ENCODE measurements around the gene HAPLN2. TPM values are rescaled to one million over a fixed set of nuclear protein-coding genes. Genes with fewer than 3 reads are reported as not detected.

The HAPLN2 gene
- total RNA-seq, 1 experiment from 2014 or later = 1.2 TPM

DNA sequence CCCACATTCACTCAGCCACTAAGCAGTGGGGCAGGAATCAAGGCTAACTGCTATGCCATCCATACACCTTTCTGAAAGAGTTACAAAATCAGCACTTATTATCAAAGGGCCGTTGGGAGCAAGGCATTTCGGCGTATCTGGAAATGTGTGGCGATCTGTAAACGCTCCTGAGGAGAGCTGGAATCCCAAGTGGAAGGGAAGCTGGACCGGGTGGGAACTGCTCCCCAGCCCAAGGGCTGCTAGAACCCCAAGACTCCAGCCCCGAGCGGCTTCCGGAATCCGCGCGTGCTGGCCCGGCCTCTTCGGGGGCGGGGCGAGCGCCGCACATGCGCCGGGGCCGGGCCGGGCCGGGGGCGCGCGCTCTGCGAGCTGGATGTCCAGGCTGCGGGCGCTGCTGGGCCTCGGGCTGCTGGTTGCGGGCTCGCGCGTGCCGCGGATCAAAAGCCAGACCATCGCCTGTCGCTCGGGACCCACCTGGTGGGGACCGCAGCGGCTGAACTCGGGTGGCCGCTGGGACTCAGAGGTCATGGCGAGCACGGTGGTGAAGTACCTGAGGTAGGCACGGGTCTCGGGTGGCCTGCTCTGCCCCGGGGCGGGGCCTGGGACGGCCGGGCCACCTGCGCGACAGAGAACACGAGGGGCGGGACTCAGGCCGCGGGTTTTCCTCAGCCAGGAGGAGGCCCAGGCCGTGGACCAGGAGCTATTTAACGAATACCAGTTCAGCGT lies 27.6 kb upstream of the HAPLN2 start, which contains the start of gene NAXE (continued):
- TF ChIP-seq MYBL2 (CRISPR knock-in tag; IDR thresholded peaks at IDR 0.05) = 0 out of 2 replicates have a peak, but pooled peaks have one; percentile 70
- TF ChIP-seq FOXP1 (CRISPR knock-in tag; IDR thresholded peaks at IDR 0.05; ENCODE audit: borderline replicate concordance) = 0 out of 2 replicates have a peak, but pooled peaks have one; percentile 27
- TF ChIP-seq, protein P1, sequence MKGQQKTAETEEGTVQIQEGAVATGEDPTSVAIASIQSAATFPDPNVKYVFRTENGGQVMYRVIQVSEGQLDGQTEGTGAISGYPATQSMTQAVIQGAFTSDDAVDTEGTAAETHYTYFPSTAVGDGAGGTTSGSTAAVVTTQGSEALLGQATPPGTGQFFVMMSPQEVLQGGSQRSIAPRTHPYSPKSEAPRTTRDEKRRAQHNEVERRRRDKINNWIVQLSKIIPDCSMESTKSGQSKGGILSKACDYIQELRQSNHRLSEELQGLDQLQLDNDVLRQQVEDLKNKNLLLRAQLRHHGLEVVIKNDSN (CRISPR knock-in tag; IDR thresholded peaks at IDR 0.05) = peak; percentile 59; the same call in 1 of the 2 replicates
- no peak for TF ChIP-seq HMGA2 (CRISPR knock-in tag; IDR thresholded peaks at IDR 0.05)
- no peak for TF ChIP-seq GRHL2 (CRISPR knock-in tag; IDR thresholded peaks at IDR 0.05; ENCODE audit: insufficient replicate concordance, severe bottlenecking)
- no peak for TF ChIP-seq EMX1 (CRISPR knock-in tag; IDR thresholded peaks at IDR 0.05)
- 0 out of 2 replicates have a peak, but pooled peaks have one; percentile 52 for TF ChIP-seq TEAD4 (CRISPR knock-in tag; IDR thresholded peaks at IDR 0.05)
- no peak for TF ChIP-seq NR3C1 (CRISPR knock-in tag; conservative IDR thresholded peaks at IDR 0.05; ENCODE audit: low read depth)
- TF ChIP-seq OVOL2 (CRISPR knock-in tag; IDR thresholded peaks at IDR 0.05; ENCODE audit: borderline replicate concordance) = no peak
- no peak for TF ChIP-seq NR1H2 (CRISPR knock-in tag; IDR thresholded peaks at IDR 0.05)
- TF ChIP-seq, protein P2, sequence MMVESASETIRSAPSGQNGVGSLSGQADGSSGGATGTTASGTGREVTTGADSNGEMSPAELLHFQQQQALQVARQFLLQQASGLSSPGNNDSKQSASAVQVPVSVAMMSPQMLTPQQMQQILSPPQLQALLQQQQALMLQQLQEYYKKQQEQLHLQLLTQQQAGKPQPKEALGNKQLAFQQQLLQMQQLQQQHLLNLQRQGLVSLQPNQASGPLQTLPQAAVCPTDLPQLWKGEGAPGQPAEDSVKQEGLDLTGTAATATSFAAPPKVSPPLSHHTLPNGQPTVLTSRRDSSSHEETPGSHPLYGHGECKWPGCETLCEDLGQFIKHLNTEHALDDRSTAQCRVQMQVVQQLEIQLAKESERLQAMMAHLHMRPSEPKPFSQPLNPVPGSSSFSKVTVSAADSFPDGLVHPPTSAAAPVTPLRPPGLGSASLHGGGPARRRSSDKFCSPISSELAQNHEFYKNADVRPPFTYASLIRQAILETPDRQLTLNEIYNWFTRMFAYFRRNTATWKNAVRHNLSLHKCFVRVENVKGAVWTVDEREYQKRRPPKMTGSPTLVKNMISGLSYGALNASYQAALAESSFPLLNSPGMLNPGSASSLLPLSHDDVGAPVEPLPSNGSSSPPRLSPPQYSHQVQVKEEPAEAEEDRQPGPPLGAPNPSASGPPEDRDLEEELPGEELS (CRISPR knock-in tag; IDR thresholded peaks at IDR 0.05) = no peak
- TF ChIP-seq, protein P3, sequence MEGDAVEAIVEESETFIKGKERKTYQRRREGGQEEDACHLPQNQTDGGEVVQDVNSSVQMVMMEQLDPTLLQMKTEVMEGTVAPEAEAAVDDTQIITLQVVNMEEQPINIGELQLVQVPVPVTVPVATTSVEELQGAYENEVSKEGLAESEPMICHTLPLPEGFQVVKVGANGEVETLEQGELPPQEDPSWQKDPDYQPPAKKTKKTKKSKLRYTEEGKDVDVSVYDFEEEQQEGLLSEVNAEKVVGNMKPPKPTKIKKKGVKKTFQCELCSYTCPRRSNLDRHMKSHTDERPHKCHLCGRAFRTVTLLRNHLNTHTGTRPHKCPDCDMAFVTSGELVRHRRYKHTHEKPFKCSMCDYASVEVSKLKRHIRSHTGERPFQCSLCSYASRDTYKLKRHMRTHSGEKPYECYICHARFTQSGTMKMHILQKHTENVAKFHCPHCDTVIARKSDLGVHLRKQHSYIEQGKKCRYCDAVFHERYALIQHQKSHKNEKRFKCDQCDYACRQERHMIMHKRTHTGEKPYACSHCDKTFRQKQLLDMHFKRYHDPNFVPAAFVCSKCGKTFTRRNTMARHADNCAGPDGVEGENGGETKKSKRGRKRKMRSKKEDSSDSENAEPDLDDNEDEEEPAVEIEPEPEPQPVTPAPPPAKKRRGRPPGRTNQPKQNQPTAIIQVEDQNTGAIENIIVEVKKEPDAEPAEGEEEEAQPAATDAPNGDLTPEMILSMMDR (IDR thresholded peaks at IDR 0.05) = no peak
- TF ChIP-seq CREB1 (CRISPR knock-in tag; IDR thresholded peaks at IDR 0.05) = no peak
- TF ChIP-seq IRF2 (CRISPR knock-in tag; IDR thresholded peaks at IDR 0.05; ENCODE audit: borderline replicate concordance, low read depth) = no peak
- TF ChIP-seq ZNF263 (CRISPR knock-in tag; IDR thresholded peaks at IDR 0.05; ENCODE audit: low read depth) = no peak
- no peak for TF ChIP-seq ETV6 (CRISPR knock-in tag; IDR thresholded peaks at IDR 0.05)
- no peak for TF ChIP-seq JAZF1 (CRISPR knock-in tag; IDR thresholded peaks at IDR 0.05)
- TF ChIP-seq, protein P4, sequence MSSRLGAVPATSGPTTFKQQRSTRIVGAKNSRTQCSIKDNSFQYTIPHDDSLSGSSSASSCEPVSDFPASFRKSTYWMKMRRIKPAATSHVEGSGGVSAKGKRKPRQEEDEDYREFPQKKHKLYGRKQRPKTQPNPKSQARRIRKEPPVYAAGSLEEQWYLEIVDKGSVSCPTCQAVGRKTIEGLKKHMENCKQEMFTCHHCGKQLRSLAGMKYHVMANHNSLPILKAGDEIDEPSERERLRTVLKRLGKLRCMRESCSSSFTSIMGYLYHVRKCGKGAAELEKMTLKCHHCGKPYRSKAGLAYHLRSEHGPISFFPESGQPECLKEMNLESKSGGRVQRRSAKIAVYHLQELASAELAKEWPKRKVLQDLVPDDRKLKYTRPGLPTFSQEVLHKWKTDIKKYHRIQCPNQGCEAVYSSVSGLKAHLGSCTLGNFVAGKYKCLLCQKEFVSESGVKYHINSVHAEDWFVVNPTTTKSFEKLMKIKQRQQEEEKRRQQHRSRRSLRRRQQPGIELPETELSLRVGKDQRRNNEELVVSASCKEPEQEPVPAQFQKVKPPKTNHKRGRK (CRISPR knock-in tag; IDR thresholded peaks at IDR 0.05; ENCODE audit: borderline replicate concordance) = no peak
- TF ChIP-seq ZNF219 (CRISPR knock-in tag; IDR thresholded peaks at IDR 0.05; ENCODE audit: borderline replicate concordance) = no peak
- no peak for TF ChIP-seq GTF2I (CRISPR knock-in tag; conservative IDR thresholded peaks at IDR 0.05)
- peak; percentile 72; the same call in 1 of the 2 replicates for TF ChIP-seq NFATC4 (CRISPR knock-in tag; IDR thresholded peaks at IDR 0.05)
- peak; percentile 58; the same call in 1 of the 2 replicates for TF ChIP-seq CREM (CRISPR knock-in tag; IDR thresholded peaks at IDR 0.05)
- TF ChIP-seq ZNF396 (CRISPR knock-in tag; IDR thresholded peaks at IDR 0.05; ENCODE audit: borderline replicate concordance) = no peak
- TF ChIP-seq, protein P5, sequence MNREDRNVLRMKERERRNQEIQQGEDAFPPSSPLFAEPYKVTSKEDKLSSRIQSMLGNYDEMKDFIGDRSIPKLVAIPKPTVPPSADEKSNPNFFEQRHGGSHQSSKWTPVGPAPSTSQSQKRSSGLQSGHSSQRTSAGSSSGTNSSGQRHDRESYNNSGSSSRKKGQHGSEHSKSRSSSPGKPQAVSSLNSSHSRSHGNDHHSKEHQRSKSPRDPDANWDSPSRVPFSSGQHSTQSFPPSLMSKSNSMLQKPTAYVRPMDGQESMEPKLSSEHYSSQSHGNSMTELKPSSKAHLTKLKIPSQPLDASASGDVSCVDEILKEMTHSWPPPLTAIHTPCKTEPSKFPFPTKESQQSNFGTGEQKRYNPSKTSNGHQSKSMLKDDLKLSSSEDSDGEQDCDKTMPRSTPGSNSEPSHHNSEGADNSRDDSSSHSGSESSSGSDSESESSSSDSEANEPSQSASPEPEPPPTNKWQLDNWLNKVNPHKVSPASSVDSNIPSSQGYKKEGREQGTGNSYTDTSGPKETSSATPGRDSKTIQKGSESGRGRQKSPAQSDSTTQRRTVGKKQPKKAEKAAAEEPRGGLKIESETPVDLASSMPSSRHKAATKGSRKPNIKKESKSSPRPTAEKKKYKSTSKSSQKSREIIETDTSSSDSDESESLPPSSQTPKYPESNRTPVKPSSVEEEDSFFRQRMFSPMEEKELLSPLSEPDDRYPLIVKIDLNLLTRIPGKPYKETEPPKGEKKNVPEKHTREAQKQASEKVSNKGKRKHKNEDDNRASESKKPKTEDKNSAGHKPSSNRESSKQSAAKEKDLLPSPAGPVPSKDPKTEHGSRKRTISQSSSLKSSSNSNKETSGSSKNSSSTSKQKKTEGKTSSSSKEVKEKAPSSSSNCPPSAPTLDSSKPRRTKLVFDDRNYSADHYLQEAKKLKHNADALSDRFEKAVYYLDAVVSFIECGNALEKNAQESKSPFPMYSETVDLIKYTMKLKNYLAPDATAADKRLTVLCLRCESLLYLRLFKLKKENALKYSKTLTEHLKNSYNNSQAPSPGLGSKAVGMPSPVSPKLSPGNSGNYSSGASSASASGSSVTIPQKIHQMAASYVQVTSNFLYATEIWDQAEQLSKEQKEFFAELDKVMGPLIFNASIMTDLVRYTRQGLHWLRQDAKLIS (CRISPR knock-in tag; IDR thresholded peaks at IDR 0.05; ENCODE audit: borderline replicate concordance) = no peak
- no peak for TF ChIP-seq NFYB (CRISPR knock-in tag; conservative IDR thresholded peaks at IDR 0.05; ENCODE audit: low read depth)
- no peak for TF ChIP-seq ZBTB21 (CRISPR knock-in tag; IDR thresholded peaks at IDR 0.05; ENCODE audit: borderline replicate concordance)
- TF ChIP-seq, protein P6, sequence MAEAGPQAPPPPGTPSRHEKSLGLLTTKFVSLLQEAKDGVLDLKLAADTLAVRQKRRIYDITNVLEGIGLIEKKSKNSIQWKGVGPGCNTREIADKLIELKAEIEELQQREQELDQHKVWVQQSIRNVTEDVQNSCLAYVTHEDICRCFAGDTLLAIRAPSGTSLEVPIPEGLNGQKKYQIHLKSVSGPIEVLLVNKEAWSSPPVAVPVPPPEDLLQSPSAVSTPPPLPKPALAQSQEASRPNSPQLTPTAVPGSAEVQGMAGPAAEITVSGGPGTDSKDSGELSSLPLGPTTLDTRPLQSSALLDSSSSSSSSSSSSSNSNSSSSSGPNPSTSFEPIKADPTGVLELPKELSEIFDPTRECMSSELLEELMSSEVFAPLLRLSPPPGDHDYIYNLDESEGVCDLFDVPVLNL (CRISPR knock-in tag; IDR thresholded peaks at IDR 0.05; ENCODE audit: borderline replicate concordance, low read depth) = no peak
- TF ChIP-seq, protein P7, sequence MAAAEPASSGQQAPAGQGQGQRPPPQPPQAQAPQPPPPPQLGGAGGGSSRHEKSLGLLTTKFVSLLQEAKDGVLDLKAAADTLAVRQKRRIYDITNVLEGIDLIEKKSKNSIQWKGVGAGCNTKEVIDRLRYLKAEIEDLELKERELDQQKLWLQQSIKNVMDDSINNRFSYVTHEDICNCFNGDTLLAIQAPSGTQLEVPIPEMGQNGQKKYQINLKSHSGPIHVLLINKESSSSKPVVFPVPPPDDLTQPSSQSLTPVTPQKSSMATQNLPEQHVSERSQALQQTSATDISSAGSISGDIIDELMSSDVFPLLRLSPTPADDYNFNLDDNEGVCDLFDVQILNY (CRISPR knock-in tag; IDR thresholded peaks at IDR 0.05) = no peak
